ENCODE measurements around the gene F3. TPM values are rescaled to one million over a fixed set of nuclear protein-coding genes. Genes with fewer than 3 reads are reported as not detected.

F3 gene
- total and polyA plus RNA-seq, 4 donors: 1.0 to 2.7 (median 1.4) TPM

- H3K36me3 ChIP-seq (ENCODE audit: control insufficient read depth in 4 of 4, insufficient read depth in 3 of 4, low read depth in 1 of 4, low read length in 3 of 4): peaks cover 5 to 27% (median 18%) of the 10 kb centered on the region in 4 donors
- H3K27me3 ChIP-seq (ENCODE audit: control insufficient read depth in 4 of 4, insufficient read depth in 4 of 4, low read length in 3 of 4): no peaks in the 10 kb centered on the region
- DNase-seq (ENCODE audit: low spot score): peak; percentile 40
- TF ChIP-seq RAD21 (IDR thresholded peaks at IDR 0.05): peak; percentile 73 to 86
- peak; percentile 74 for TF ChIP-seq CTCF (IDR thresholded peaks at IDR 0.05; ENCODE audit: low read depth, low read length, missing input control)
- TF ChIP-seq GABPA (IDR thresholded peaks at IDR 0.05 in 1 of 2, conservative IDR thresholded peaks at IDR 0.05 in 1 of 2): no peak
- TF ChIP-seq YY1 (IDR thresholded peaks at IDR 0.05): peak; percentile 13
- TF ChIP-seq ZBTB33 (IDR thresholded peaks at IDR 0.05): no peak
- H3K9ac ChIP-seq (ENCODE audit: low read depth in 1 of 2, low read length in 2 of 2): no peak overlapping the region
- no peak overlapping the region for H3K4me3 ChIP-seq (ENCODE audit: low read depth in 1 of 3, low read length in 3 of 3)
- no peaks in the 10 kb centered on the region for H3K9me3 ChIP-seq (ENCODE audit: control insufficient read depth in 4 of 4, low read length in 3 of 4)
- no peak overlapping the region for H3K27ac ChIP-seq (ENCODE audit: low read depth in 1 of 2, low read length in 2 of 2)
- H3K4me1 ChIP-seq (ENCODE audit: control insufficient read depth in 4 of 4, insufficient read depth in 4 of 4, low read length in 3 of 4): peaks cover 0 to 8% (median 4%) of the 10 kb centered on the region in 4 donors
- WGBS: 19% methylated on average over 4 of the region's 4 CpGs
Observed at GRCh38 chr1:94481473-94481933, 60.1 kb downstream of the F3 start.

- Histone ChIP-seq H3K4me3 (ENCODE audit: low read depth in 1 of 3, low read length in 3 of 3) (no peak overlapping the region), H3K4me1 (ENCODE audit: control insufficient read depth in 4 of 4, insufficient read depth in 4 of 4, low read length in 3 of 4) (peaks cover 0 to 13% (median 4%) of the 10 kb centered on the region in 4 donors), H3K36me3 (ENCODE audit: control insufficient read depth in 4 of 4, insufficient read depth in 3 of 4, low read depth in 1 of 4, low read length in 3 of 4) (peaks cover 5 to 24% (median 23%) of the 10 kb centered on the region in 4 donors), H3K9me3 (ENCODE audit: control insufficient read depth in 4 of 4, low read length in 3 of 4) (no peaks in the 10 kb centered on the region), H3K27ac (ENCODE audit: low read depth in 1 of 2, low read length in 2 of 2) (no peak overlapping the region), H3K9ac (ENCODE audit: low read depth in 1 of 2, low read length in 2 of 2) (no peak overlapping the region), H3K27me3 (ENCODE audit: control insufficient read depth in 4 of 4, insufficient read depth in 4 of 4, low read length in 3 of 4) (no peaks in the 10 kb centered on the region)
- WGBS: 97% methylated on average over 3 of the region's 3 CpGs
- no peak for DNase-seq (ENCODE audit: low spot score)
- TF ChIP-seq HNF4G (IDR thresholded peaks at IDR 0.05): no peak
Observed at GRCh38 chr1:94479682-94480081, 61.9 kb downstream of the F3 start.

Other genes with a start within 250 kb of the F3 start
- 100 to 1,000 TPM in 1 of 2 donors, 10 to 100 TPM in 1; 71.6 to 133 TPM for gene ABCD3, start 123.4 kb downstream of the F3 start, total RNA-seq
- gene ABCD3, start 123.4 kb downstream of the F3 start, polyA plus RNA-seq: 10 to 100 TPM; 49.2 to 53.4 TPM

Measured in liver (tissue), 9 donors.